GM18951 (cell line): ENCODE data around the gene PLB1.

ENCODE experiments used
- POLR2A ChIP-seq: IDR thresholded peaks from 4 replicates; pipeline ENCODE4 v1.6.1; 2011; ENCODE audit warnings: mild to moderate bottlenecking; ENCODE audit not compliant: insufficient read length, insufficient read depth; ENCODE audit errors: extremely low read depth
- in situ Hi-C: fragments of 300-500 bp; cut with MboI; formaldehyde crosslinking; loops from one replicate; pipeline ENCODE4 v1.12.0; 2022; ENCODE audit warnings: low sequenced_read_pairs, mixed read lengths, inconsistent platforms; ENCODE audit not compliant: unreplicated experiment

Gene PLB1

DNA sequence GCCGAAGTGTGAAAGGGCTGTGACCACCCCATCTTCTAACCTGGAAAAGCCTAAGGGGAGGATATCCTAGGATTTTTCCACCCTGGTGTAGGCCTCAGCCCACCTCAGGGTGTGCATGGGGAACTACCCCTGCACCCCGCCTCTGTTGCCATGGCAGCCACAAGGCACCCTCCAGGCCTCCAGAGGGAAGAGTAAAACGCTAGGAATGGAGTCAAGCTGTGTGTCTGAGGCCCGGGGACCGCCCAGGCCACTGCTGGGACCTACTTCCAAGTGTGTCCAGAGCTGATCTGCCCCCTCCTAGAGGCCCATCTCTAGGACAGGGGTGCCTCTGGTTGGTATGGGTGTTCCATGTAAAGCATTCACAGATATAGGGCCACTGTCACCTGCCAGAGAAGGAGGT, 86.7 kb downstream of the PLB1 start:
- in situ Hi-C loops: no loop called here
- TF ChIP-seq POLR2A: no peak

GRCh38 chr2:28583899-28584553, 88.2 kb downstream of the PLB1 start:
- in situ Hi-C loops: no loop called here
- TF ChIP-seq POLR2A: no peak

- TF ChIP-seq POLR2A: no peak
- in situ Hi-C loops: no loop called here
These were observed 91.0 kb downstream of the PLB1 start for GRCh38 chr2:28586867-28587266.

- in situ Hi-C loops: no loop called here
- no peak for TF ChIP-seq POLR2A
These were observed 91.8 kb downstream of the PLB1 start for GRCh38 chr2:28587526-28588291.

DNA sequence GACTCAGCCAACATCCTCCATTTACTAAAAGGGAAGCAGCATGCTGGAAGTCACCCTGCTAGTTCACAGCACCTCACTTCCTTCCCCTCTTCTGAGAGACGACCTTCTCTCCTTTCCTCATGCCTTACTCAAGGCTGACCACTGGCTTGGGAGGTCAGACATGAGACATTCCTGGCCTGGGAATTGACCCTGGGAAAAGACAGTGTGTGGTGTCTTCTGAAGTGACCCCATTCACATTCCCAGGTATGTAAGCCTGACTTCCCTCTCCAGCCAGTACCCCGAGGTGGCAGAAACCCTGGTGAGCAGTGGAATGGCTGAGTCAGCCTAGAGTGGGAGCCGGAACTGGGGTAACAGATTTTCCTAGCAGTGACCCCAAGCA, 92.4 kb downstream of the PLB1 start:
- no peak for TF ChIP-seq POLR2A
- in situ Hi-C loops: no loop called here

- in situ Hi-C loops: loop anchor here (10.0 kb wide), 1 partner anchor 165 kb away; the partner anchor contains the start of gene PPP1CB
- TF ChIP-seq POLR2A: no peak
These were observed 94.0 kb downstream of the PLB1 start for GRCh38 chr2:28589746-28590463.

- TF ChIP-seq POLR2A: no peak
- in situ Hi-C loops: loop anchor here (10.0 kb wide), 1 partner anchor 164 kb away; the partner anchor contains the start of gene PPP1CB
These were observed 94.8 kb downstream of the PLB1 start for GRCh38 chr2:28590496-28591301.

DNA sequence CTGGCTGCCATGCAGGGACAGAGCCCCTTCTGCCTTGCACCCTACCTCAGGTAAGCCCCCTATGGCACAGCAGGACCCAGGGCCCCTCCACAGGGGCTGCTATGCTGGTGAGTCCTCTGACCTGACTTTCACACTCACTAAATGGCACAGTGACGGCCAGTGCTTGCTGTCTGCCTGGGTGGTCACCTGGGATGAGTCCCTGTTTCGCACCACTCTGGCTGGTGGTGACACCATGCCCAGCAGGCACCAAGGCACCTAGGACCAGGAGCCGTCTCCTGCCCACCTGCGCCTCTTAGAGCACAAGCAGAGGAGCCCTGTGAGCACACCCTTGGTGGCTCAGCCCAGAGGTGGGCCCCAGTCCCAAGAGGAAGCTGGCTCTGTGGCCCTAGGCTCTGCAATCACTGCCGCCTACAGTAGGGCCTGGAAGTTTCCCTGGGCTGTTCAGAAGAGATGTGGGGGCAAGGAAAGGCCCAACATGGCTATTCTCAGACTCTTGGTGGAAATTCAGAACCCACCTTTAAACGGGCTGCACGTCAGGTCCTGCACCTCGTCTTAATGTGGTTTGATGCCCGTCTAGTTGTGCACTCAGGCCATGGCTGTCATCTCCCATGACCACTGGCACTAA, 96.0 kb downstream of the PLB1 start:
- TF ChIP-seq POLR2A: no peak
- in situ Hi-C loops: loop anchor here (10.0 kb wide), 1 partner anchor 163 kb away; the partner anchor contains the start of gene PPP1CB

GRCh38 chr2:28592481-28592880, 96.6 kb downstream of the PLB1 start:
- TF ChIP-seq POLR2A: no peak
- in situ Hi-C loops: loop anchor here (10.0 kb wide), 1 partner anchor 162 kb away; the partner anchor contains the start of gene PPP1CB

DNA sequence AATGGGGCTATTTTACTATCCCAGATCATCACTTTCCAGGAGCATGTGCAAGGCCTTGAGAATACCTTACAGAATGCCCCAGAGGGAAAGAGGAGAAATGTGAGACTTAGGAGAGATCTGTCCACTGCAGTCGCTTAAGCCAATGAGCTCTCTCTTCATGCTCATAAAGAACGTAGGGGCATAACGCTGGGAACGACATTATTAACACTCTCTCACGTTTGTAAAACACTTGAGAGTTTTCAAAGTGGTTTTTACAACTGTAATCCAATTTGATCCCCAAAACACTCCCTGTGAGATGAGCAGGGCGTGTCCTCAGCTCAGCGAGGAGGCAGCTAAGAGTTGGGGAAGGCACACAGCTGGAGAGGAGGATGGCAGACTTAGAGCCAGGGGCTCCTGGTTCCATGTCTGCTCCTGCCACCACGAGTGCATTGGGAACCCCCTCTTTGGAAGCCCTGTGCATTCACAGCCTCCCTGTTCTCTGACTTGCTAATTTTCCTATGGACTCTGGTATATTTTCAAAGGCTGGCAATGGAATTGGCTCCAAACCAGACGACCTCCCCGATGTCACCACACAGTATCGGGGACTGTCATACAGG, 97.4 kb downstream of the PLB1 start:
- no peak for TF ChIP-seq POLR2A
- in situ Hi-C loops: loop anchor here (10.0 kb wide), 1 partner anchor 162 kb away; the partner anchor contains the start of gene PPP1CB

GRCh38 chr2:28594000-28594331, 98.1 kb downstream of the PLB1 start:
- no peak for TF ChIP-seq POLR2A
- in situ Hi-C loops: loop anchor here (10.0 kb wide), 1 partner anchor 161 kb away; the partner anchor contains the start of gene PPP1CB
